B cell (primary cell): ENCODE measurements around the gene TUBA3D.
"Not testable (repeated sequence)": the region's sequence is repeated elsewhere in the genome, so short reads cannot be mapped to it uniquely, and the experiment has no call there.

Experiments
- EZH2 ChIP-seq: IDR thresholded peaks from 2 replicates; pipeline ENCODE4 v1.6.1; 2012; ENCODE audit warnings: borderline replicate concordance, low read depth, mild to moderate bottlenecking, moderate library complexity, low read length; ENCODE audit not compliant: insufficient read depth, poor library complexity, severe bottlenecking
- TF ChIP-seq, protein P1 (sequence below): fragments of 200-600 bp; IDR thresholded peaks from one replicate; pipeline ENCODE4 v1.8.0; 2022; ENCODE audit warnings: antibody characterized with exemption, mild to moderate bottlenecking

- TF ChIP-seq, protein P1, sequence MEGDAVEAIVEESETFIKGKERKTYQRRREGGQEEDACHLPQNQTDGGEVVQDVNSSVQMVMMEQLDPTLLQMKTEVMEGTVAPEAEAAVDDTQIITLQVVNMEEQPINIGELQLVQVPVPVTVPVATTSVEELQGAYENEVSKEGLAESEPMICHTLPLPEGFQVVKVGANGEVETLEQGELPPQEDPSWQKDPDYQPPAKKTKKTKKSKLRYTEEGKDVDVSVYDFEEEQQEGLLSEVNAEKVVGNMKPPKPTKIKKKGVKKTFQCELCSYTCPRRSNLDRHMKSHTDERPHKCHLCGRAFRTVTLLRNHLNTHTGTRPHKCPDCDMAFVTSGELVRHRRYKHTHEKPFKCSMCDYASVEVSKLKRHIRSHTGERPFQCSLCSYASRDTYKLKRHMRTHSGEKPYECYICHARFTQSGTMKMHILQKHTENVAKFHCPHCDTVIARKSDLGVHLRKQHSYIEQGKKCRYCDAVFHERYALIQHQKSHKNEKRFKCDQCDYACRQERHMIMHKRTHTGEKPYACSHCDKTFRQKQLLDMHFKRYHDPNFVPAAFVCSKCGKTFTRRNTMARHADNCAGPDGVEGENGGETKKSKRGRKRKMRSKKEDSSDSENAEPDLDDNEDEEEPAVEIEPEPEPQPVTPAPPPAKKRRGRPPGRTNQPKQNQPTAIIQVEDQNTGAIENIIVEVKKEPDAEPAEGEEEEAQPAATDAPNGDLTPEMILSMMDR: not testable (repeated sequence)
- TF ChIP-seq EZH2: not testable (repeated sequence)
These were observed 2.7 kb upstream of the TUBA3D start for GRCh38 chr2:131473266-131473665.
